T-helper 2 cell (primary cell): ENCODE measurements around the gene SMG5.
"Not testable (repeated sequence)": the region's sequence is repeated elsewhere in the genome, so short reads cannot be mapped to it uniquely, and the experiment has no call there.

Source experiments
- DNase-seq, 5 experiments: peaks; one replicate each; pipeline versions ENCODE4 v3.0.0 to v3.0.0-alpha.2; 2012 to 2022
- total RNA-seq, 2 donors: gene quantifications; one replicate each; lab custom pipeline; 2026; lab: John Stamatoyannopoulos, UW

SMG5 gene, protein sequence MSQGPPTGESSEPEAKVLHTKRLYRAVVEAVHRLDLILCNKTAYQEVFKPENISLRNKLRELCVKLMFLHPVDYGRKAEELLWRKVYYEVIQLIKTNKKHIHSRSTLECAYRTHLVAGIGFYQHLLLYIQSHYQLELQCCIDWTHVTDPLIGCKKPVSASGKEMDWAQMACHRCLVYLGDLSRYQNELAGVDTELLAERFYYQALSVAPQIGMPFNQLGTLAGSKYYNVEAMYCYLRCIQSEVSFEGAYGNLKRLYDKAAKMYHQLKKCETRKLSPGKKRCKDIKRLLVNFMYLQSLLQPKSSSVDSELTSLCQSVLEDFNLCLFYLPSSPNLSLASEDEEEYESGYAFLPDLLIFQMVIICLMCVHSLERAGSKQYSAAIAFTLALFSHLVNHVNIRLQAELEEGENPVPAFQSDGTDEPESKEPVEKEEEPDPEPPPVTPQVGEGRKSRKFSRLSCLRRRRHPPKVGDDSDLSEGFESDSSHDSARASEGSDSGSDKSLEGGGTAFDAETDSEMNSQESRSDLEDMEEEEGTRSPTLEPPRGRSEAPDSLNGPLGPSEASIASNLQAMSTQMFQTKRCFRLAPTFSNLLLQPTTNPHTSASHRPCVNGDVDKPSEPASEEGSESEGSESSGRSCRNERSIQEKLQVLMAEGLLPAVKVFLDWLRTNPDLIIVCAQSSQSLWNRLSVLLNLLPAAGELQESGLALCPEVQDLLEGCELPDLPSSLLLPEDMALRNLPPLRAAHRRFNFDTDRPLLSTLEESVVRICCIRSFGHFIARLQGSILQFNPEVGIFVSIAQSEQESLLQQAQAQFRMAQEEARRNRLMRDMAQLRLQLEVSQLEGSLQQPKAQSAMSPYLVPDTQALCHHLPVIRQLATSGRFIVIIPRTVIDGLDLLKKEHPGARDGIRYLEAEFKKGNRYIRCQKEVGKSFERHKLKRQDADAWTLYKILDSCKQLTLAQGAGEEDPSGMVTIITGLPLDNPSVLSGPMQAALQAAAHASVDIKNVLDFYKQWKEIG
- 133 to 139 reads per million in 2 donors for total RNA-seq

- peak; percentile 84 to 99 (median 95) for DNase-seq
Measured at GRCh38 chr1:156282479-156283222, at the start of gene SMG5. Gene SMG5 (minus strand): TSS chr1:156282825. CDS start chr1:156282680, 145 bp downstream.

GRCh38 chr1:156323179-156323578 is 40.6 kb upstream of the SMG5 start:
- DNase-seq: not testable (repeated sequence)

GRCh38 chr1:156320560-156320959 is 37.9 kb upstream of the SMG5 start:
- no peak for DNase-seq

DNA sequence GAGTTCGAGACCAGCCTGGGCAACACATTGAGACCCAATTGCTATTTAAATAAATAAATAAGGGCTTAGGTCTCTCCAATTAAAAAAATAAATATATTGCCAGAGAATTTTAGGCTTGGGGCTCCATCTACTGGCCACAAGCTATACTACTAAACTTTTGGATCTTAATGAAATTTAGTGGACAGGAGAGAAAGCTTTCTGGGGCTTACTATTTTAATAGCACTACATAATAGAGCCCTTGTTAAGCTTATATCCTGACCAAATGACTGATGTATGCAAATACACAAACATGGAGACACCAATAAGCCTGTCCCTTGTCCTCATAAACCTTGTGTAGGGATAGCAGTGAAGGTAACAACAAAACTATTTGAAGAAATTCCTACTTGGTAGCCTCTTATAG is 37.0 kb upstream of the SMG5 start:
- DNase-seq: peak in 1 of 5 experiments; percentile 24

DNA sequence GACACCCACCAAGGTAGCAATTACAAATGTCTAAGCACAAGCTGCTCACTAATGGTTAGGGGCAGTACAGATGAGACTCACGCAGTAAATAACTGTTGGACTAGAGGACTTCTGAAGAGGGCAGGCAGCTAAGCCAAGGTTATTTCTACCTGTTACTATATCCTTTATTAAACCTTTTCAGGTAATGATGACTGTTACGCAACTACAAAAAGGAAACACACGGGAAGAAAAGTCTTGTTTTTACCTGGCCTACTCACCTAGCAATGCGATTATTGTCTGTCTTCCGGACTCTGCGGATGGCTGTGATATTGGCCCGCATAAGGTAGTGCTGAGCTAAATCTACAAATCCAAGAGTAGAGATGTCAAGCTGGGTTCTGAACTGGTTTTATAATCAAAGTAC is 34.3 kb upstream of the SMG5 start:
- DNase-seq: no peak

DNA sequence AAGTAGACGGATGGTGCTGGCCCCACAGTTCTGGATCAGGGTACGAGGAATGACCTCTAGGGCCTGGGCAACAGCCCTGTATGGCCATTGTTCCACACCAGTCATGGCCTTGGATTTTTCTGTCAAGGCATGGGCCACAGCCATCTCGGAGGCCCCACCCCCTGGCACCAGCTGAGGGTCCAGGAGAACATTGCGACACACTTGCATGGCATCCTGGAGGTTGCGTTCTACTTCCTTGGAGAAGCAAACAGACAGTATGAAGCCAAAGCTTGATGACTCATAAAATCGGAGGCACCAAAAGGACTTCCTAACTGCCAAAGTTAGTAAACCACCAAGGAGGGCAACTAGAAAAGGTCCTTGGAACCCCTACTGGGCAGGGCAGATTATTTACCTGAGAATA is 28.3 kb upstream of the SMG5 start:
- DNase-seq: no peak

- no peak for DNase-seq
Measured at GRCh38 chr1:156308078-156308477, 25.5 kb upstream of the SMG5 start.

GRCh38 chr1:156305215-156305614 is 22.6 kb upstream of the SMG5 start:
- DNase-seq: no peak

- DNase-seq: no peak
Measured at GRCh38 chr1:156303241-156303640, 20.6 kb upstream of the SMG5 start.

- DNase-seq: no peak
Measured at GRCh38 chr1:156298852-156299357, 16.3 kb upstream of the SMG5 start, which contains the start of gene VHLL. Gene VHLL (minus strand): TSS chr1:156299307. CDS start chr1:156299189, 118 bp downstream.

DNA sequence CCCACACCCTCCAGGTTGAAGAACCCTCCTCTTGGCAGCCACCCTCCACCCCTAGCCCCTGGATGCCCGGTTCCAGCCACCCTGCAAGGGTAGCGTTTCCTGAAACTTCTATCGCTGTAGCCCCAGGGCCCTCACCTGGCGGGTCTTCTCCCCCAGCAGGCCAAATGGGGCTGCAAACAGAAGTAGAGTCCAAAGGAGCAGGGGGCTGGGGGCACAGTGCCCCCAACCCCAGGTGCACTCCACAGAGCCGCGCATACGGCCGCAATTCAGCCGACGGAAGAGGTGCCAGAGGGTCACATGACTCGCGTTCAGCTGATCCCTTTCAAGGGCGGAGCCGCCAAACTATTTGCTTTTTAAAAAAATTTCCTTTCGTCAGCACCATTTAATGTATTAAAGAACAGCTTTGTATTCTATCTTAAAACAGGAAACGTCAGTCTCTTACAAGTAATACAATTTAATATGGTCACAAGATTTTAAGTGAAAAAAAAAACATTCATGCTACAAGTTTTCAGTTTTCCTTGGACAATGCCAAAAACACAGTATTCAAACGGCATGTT is 12.8 kb upstream of the SMG5 start, which contains the start of gene GLMP:
Gene GLMP, minus strand, starts transcription at position 289 of the 557 bp plus-strand sequence. Its CDS starts 34 bp downstream, at position 255.
- DNase-seq: peak in 4 of 5 experiments; percentile 16 to 80 (median 37)

- DNase-seq: no peak
Measured at GRCh38 chr1:156293895-156294294, 11.3 kb upstream of the SMG5 start.

GRCh38 chr1:156293098-156293434 is 10.4 kb upstream of the SMG5 start:
- no peak for DNase-seq

- no peak for DNase-seq
Measured at GRCh38 chr1:156291226-156292061, 8.8 kb upstream of the SMG5 start.

- no peak for DNase-seq
Measured at GRCh38 chr1:156289857-156290256, 7.2 kb upstream of the SMG5 start.

DNA sequence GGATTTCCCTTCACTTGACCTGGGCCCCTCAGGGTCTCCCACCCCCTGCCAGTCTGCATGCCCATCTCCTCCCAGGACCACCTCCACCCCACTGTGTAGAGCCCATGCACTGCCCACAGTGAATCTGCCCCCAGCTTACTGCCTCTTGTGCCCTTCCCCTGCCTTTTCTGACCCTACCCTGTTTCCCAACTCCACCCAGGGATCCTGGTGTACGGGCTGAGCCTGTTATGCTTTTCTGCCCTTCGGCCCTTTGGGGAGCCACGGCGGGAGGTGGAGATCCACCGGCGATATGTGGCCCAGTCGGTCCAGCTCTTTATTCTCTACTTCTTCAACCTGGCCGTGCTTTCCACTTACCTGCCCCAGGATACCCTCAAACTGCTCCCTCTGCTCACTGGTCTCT is 3.4 kb upstream of the SMG5 start:
- DNase-seq: no peak

DNA sequence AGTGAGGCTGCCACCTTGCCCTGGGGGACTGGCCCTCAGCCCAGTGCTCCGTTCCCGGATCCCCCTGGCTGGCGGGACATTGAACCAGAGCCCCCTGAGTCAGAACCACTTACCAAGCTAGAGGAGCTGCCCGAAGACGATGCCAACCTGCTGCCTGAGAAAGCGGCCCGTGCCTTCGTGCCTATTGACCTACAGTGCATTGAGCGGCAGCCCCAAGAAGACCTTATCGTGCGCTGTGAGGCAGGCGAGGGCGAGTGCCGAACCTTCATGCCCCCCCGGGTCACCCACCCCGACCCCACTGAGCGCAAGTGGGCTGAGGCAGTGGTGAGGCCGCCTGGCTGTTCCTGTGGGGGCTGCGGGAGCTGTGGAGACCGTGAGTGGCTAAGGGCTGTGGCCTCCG is 2.8 kb upstream of the SMG5 start:
- DNase-seq: no peak

- DNase-seq: no peak
Measured at GRCh38 chr1:156284757-156285156, 2.1 kb upstream of the SMG5 start.

DNA sequence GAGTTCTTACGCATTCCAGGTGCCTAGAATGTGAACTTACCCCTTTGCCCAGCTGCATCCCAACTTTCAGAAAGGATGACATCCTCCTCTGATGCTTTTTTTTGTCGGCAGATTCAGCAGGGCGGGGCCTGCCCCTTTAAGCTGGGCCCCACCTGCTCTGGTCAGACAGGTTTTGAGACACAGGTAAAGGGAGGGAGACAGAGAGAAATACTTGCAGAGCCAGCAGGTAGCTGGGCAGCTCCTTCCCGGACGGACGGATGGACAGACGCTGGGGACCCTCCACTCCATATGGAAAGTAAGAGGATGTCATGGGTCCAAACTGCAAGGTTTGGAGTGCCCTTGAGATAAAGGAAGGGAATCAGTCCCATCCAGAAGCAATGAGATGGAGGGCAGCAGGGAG is 1.5 kb upstream of the SMG5 start, which contains the start of gene TMEM79:
Gene TMEM79, plus strand, starts transcription at position 214 of the 400 bp plus-strand sequence. CDS start 902 bp downstream, outside the sequence.
- no peak for DNase-seq

- DNase-seq: no peak
Measured at GRCh38 chr1:156283521-156283920, 896 bp upstream of the SMG5 start.
